GM21825 (cell line): ENCODE measurements around the gene OR4F17.
"Not testable (repeated sequence)": the region's sequence is repeated elsewhere in the genome, so short reads cannot be mapped to it uniquely, and the experiment has no call there.

ENCODE experiments used
- ATAC-seq: cut with Tn5 transposase; IDR thresholded peaks from one replicate; pipeline ENCODE4 v1.9.1; 2021; ENCODE audit warnings: mild to moderate bottlenecking, moderate library complexity; ENCODE audit not compliant: unreplicated experiment

Gene OR4F17

GRCh38 chr19:106804-107203 is at the start of gene OR4F17:
OR4F17 (plus strand) TSS chr19:107104; CDS start chr19:110679, 3,575 bp downstream.
- ATAC-seq: not testable (repeated sequence)

GRCh38 chr19:70793-71192 is 36.1 kb upstream of the OR4F17 start:
- ATAC-seq: not testable (repeated sequence)

- ATAC-seq: not testable (repeated sequence)
Measured at GRCh38 chr19:82864-83263, 24.0 kb upstream of the OR4F17 start.

- not testable (repeated sequence) for ATAC-seq
Measured at GRCh38 chr19:83626-84025, 23.3 kb upstream of the OR4F17 start.

GRCh38 chr19:90678-91077 is 16.2 kb upstream of the OR4F17 start:
- ATAC-seq: not testable (repeated sequence)

- ATAC-seq: not testable (repeated sequence)
Measured at GRCh38 chr19:94794-95193, 12.1 kb upstream of the OR4F17 start.

- ATAC-seq: not testable (repeated sequence)
Measured at GRCh38 chr19:97647-98046, 9.3 kb upstream of the OR4F17 start.

- ATAC-seq: not testable (repeated sequence)
Measured at GRCh38 chr19:120443-121140, 13.7 kb downstream of the OR4F17 start.
